Pancreas (tissue), 10 donors: ENCODE measurements around the gene DTL. TPM values are rescaled to one million over a fixed set of nuclear protein-coding genes. Genes with fewer than 3 reads are reported as not detected.

ENCODE experiments used
- ATAC-seq, 4 donors: fragments of 200-7000 bp; cut with Tn5 transposase; one replicate each; pipeline versions ENCODE4 v1.8.0 to v1.9.1; 2020; ENCODE audit warnings: mild to moderate bottlenecking in 4 of 4, moderate library complexity in 4 of 4
- DNase-seq, 6 donors: peaks; one replicate each; pipeline ENCODE4 v3.0.0-alpha.2; 2020
- FAIRE-seq: peaks from 2 replicates; lab custom pipeline; 2012; peaks lifted over from hg19 to GRCh38; lab: Jason Lieb, UNC
- H3K27ac ChIP-seq, 4 donors: fragments of 200-600 bp; sonication (generic); 1 replicate in 3 of 4; 2 replicates in 1 of 4; pipeline versions ENCODE4 v1.5.0 to v1.8.0; 2020
- H3K27me3 ChIP-seq, 4 donors: fragments of 200-600 bp; one replicate each; pipeline ENCODE4 v1.8.0; 2021
- H3K36me3 ChIP-seq, 3 donors: fragments of 200-600 bp; sonication (generic) in 1 of 3; one replicate each; pipeline versions ENCODE4 v1.5.0 to v1.8.0; 2020 to 2021
- H3K4me1 ChIP-seq, 3 donors: fragments of 200-600 bp; one replicate each; pipeline ENCODE4 v1.8.0; 2021
- H3K4me3 ChIP-seq, 4 donors: fragments of 200-600 bp; sonication (generic) in 2 of 4; one replicate each; pipeline versions ENCODE4 v1.5.0 to v1.8.0; 2020 to 2021
- H3K9me3 ChIP-seq, 4 donors: fragments of 200-600 bp; one replicate each; pipeline ENCODE4 v1.8.0; 2021
- WGBS, 2 donors: extraction: QIAGEN DNeasy Blood & Tissue Kit; methylation state at CpG; one replicate each; pipeline ENCODE4 v1.1.7; 2013; 5-methylcytosine and 5-hydroxymethylcytosine counted together
- intact Hi-C, 3 donors: fragments of 100-400 bp; cut with DNase I; formaldehyde crosslinking; loops; one replicate each; pipeline versions ENCODE4 v1.11.1 to v1.14.2; 2022
- polyA plus RNA-seq, 2 donors: library from polyadenylated mRNA; stranded (reverse); fragments of 200-250 nt; gene quantifications; one replicate each; pipeline ENCODE4 v1.2.3, GENCODE V29; 2013
- total RNA-seq, 6 donors: library from RNA; stranded (reverse); fragmentation: NEBNext Ultra II Directional in 4 of 6; extraction: Animal tissue kit (Norgen Biotek cat#: 25700) in 4 of 6; gene quantifications; one replicate each; pipeline versions ENCODE4 v1.2.1 to v1.2.4, GENCODE V29; 2021 to 2023
- TF ChIP-seq, protein P1 (sequence below), 4 donors: fragments of 200-600 bp; sonication (generic) in 3 of 4; IDR thresholded peaks; one replicate each; pipeline versions ENCODE4 v1.5.0 to v1.8.0; 2021; ENCODE audit warnings: antibody characterized with exemption in 4 of 4
- donor health status: healthy with polysubstance abuse.
- donor health status: DM: no; HTN: no; CAD: no; lungs with moderate emphysema.
- donor health status: DM: no; HTN: no; CAD: no.
- donor health status: control.
- donor health status: control.
- donor health status: Bipolar disorder and iron deficiency.
- donor health status: DM: yes; HTN: yes; CAD: no.
- donor health status: DM: no; HTN: no; CAD: no.
- donor health status: DM: no; HTN: no; CAD: no.
- donor health status: DM: yes; HTN: yes; CAD: no.

Gene DTL
- total and polyA plus RNA-seq, 8 donors = 0.05 to 1.1 (median 0.49) TPM

DNA sequence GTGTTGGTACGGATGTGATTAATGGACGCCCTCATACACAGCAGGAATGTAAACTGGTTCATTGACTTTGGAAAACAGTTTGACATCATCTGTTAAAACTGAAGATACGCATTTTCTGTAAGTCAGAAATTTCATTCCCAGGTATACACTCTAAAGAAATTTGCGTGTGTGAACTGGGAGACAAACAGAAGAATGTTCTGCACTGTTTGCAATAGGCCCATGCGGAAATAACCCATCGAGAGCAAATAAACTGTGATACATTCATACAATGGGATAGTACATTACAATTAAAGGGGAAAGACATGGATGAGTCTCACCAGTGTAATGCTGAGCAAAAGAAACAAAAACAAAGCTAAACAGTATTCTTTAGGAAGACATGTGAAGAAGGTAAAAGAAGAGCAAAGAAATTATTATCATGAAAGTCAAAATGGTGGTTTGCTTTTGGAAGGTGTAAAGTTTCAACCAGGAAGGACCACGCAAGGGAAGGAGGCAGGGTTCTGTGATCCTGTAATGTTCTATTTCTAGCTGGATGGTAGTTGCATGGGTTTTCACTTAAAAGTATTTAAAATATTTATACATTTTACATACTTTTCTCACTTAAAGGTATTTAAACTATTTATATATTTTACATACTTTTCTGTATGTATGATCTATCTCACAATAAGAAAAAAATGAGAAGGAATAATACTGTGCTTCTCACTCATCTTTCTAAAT, 30.5 kb upstream of the DTL start:
- intact Hi-C loops = no loop called here
- Histone ChIP-seq H3K36me3 (no peaks in the 10 kb centered on the region), H3K27ac (no peak overlapping the region), H3K4me1 (no peaks in the 10 kb centered on the region), H3K4me3 (no peak overlapping the region), H3K9me3 (no peaks in the 10 kb centered on the region), H3K27me3 (no peaks in the 10 kb centered on the region)
- DNase-seq (no peak), ATAC-seq (no peak), FAIRE-seq (no peak)
- WGBS, 2 donors = 84 to 95% methylated on average over 7 of the region's 7 CpGs
- TF ChIP-seq, protein P1, sequence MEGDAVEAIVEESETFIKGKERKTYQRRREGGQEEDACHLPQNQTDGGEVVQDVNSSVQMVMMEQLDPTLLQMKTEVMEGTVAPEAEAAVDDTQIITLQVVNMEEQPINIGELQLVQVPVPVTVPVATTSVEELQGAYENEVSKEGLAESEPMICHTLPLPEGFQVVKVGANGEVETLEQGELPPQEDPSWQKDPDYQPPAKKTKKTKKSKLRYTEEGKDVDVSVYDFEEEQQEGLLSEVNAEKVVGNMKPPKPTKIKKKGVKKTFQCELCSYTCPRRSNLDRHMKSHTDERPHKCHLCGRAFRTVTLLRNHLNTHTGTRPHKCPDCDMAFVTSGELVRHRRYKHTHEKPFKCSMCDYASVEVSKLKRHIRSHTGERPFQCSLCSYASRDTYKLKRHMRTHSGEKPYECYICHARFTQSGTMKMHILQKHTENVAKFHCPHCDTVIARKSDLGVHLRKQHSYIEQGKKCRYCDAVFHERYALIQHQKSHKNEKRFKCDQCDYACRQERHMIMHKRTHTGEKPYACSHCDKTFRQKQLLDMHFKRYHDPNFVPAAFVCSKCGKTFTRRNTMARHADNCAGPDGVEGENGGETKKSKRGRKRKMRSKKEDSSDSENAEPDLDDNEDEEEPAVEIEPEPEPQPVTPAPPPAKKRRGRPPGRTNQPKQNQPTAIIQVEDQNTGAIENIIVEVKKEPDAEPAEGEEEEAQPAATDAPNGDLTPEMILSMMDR (IDR thresholded peaks at IDR 0.05) = no peak

DNA sequence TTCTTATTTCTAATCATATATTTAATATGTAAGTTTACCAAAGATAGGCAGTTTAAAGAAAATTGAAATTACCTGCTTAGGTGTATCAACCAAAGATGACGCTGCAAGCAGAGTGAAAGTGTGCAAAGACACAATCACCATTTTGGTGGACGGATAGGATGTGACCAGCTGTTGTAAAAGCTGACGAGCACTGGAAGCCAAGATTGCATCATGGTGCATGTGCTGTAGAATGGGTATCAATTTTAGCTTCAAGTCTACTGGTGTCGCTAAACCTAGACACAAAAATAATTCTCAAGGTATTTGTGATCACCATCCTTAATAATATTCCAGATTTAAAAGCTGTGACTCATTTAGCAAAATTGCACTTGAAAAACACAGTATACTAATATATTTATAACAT, 28.4 kb upstream of the DTL start:
- 89 to 98% methylated on average over 4 of the region's 4 CpGs for WGBS, 2 donors
- Histone ChIP-seq H3K27ac (no peak overlapping the region), H3K27me3 (no peaks in the 10 kb centered on the region), H3K36me3 (no peaks in the 10 kb centered on the region), H3K4me1 (no peaks in the 10 kb centered on the region), H3K9me3 (no peaks in the 10 kb centered on the region), H3K4me3 (no peak overlapping the region)
- no peak for DNase-seq
- FAIRE-seq = no peak
- TF ChIP-seq, protein P1 (IDR thresholded peaks at IDR 0.05) = no peak
- intact Hi-C loops = no loop called here
- no peak for ATAC-seq

- no peak overlapping the region for H3K27ac ChIP-seq
- no peaks in the 10 kb centered on the region for H3K9me3 ChIP-seq
- H3K4me3 ChIP-seq = no peak overlapping the region
- TF ChIP-seq, protein P1 (IDR thresholded peaks at IDR 0.05) = no peak
- no peak for DNase-seq
- intact Hi-C loops = no loop called here
- ATAC-seq = no peak
- WGBS, 2 donors = 87 to 89% methylated on average over 9 of the region's 9 CpGs
- H3K4me1 ChIP-seq = no peaks in the 10 kb centered on the region
- no peak for FAIRE-seq
- H3K27me3 ChIP-seq = no peaks in the 10 kb centered on the region
- H3K36me3 ChIP-seq = no peaks in the 10 kb centered on the region
Measured at GRCh38 chr1:212007886-212008285, 27.7 kb upstream of the DTL start.

DNA sequence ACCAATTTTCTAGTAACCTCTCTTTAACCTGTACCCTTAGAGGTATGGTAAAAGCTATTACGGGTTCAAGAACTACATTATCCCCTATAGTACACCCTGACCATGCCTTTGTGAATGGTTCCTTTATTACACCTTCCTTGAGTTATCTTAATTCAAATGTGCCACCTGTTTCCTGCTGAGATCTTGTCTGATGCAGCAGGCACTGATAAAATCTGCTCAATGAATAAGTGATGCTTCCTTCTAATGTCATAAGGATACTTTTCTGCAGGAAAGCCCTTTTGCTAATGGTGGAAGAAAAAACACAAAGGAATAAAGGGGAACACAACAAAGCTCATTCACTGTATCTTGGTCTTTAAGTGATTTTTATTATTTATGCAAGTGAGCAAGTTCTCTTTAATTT, 26.0 kb upstream of the DTL start:
- Histone ChIP-seq H3K36me3 (no peaks in the 10 kb centered on the region), H3K4me1 (no peaks in the 10 kb centered on the region), H3K4me3 (no peak overlapping the region), H3K27ac (no peak overlapping the region), H3K9me3 (no peaks in the 10 kb centered on the region), H3K27me3 (no peaks in the 10 kb centered on the region)
- 92 to 97% methylated on average over 1 of the region's 1 CpG for WGBS, 2 donors
- no peak for ATAC-seq
- intact Hi-C loops = no loop called here
- TF ChIP-seq, protein P1 (IDR thresholded peaks at IDR 0.05) = no peak
- no peak for DNase-seq
- FAIRE-seq = no peak

- Histone ChIP-seq H3K36me3 (no peaks in the 10 kb centered on the region), H3K27ac (no peak overlapping the region), H3K4me3 (no peak overlapping the region), H3K27me3 (no peaks in the 10 kb centered on the region), H3K4me1 (no peaks in the 10 kb centered on the region), H3K9me3 (no peaks in the 10 kb centered on the region)
- no peak for FAIRE-seq
- intact Hi-C loops = no loop called here
- TF ChIP-seq, protein P1 (IDR thresholded peaks at IDR 0.05) = no peak
- WGBS, 2 donors = 75 to 76% methylated on average over 3 of the region's 3 CpGs
- DNase-seq = no peak
- no peak for ATAC-seq
Measured at GRCh38 chr1:212010004-212010403, 25.5 kb upstream of the DTL start.
